GM23338 (cell line): ENCODE measurements around the gene RRP1. TPM values are rescaled to one million over a fixed set of nuclear protein-coding genes. Genes with fewer than 3 reads are reported as not detected.

Experiments used
- ATAC-seq: fragments of 200-7000 bp; cut with Tn5 transposase; 3 replicates; pipeline ENCODE4 v1.9.1; 2020
- DNase-seq: peaks from one replicate; pipeline ENCODE4 v3.0.0-alpha.2; 2015; ENCODE audit warnings: low spot score
- H2AFZ ChIP-seq: fragments of 200-600 bp; sonication (generic); 2 replicates; pipeline ENCODE4 v1.8.0; 2016; ENCODE audit warnings: antibody characterized with exemption, mild to moderate bottlenecking, moderate library complexity
- H3F3A ChIP-seq: fragments of 200-600 bp; sonication (generic); replicated peaks from 2 replicates; pipeline ENCODE4 v1.8.0; 2017; ENCODE audit warnings: antibody characterized with exemption, mixed run types, low read depth
- H3K27ac ChIP-seq: fragments of 200-600 bp; sonication (generic); 2 replicates; pipeline ENCODE4 v1.6.1; 2016; ENCODE audit warnings: low read depth
- H3K27me3 ChIP-seq: fragments of 200-600 bp; sonication (generic); 2 replicates; pipeline ENCODE4 v1.8.0; 2016; ENCODE audit warnings: mild to moderate bottlenecking, mixed run types, moderate library complexity; ENCODE audit not compliant: insufficient read depth
- H3K36me3 ChIP-seq: fragments of 200-600 bp; sonication (generic); 2 replicates; pipeline ENCODE4 v1.8.0; 2016; ENCODE audit warnings: mild to moderate bottlenecking; ENCODE audit not compliant: insufficient read depth
- H3K4me1 ChIP-seq: fragments of 200-600 bp; sonication (generic); 2 replicates; pipeline ENCODE4 v1.8.0; 2016; ENCODE audit warnings: mild to moderate bottlenecking, moderate library complexity; ENCODE audit not compliant: insufficient read depth
- H3K4me2 ChIP-seq: fragments of 200-600 bp; sonication (generic); 2 replicates; pipeline ENCODE4 v1.7.1; 2017; ENCODE audit warnings: mixed run types
- H3K4me3 ChIP-seq: fragments of 200-600 bp; sonication (generic); 2 replicates; pipeline ENCODE4 v1.6.1; 2016; ENCODE audit warnings: mixed run types
- H3K79me2 ChIP-seq: fragments of 200-600 bp; sonication (generic); replicated peaks from 2 replicates; pipeline ENCODE4 v1.8.0; 2017; ENCODE audit warnings: mild to moderate bottlenecking; ENCODE audit not compliant: insufficient read depth
- H3K9me2 ChIP-seq: fragments of 200-600 bp; sonication (generic); 2 replicates; pipeline ENCODE4 v1.8.0; 2017; ENCODE audit not compliant: insufficient read depth
- H4K20me1 ChIP-seq: fragments of 200-600 bp; sonication (generic); replicated peaks from 2 replicates; pipeline ENCODE4 v1.8.0; 2017; ENCODE audit warnings: mild to moderate bottlenecking; ENCODE audit not compliant: insufficient read depth
- H3K27ac Mint-ChIP-seq: 2 replicates; pipeline ENCODE4 v1.8.0; 2020; ENCODE audit warnings: inconsistent platforms, mild to moderate bottlenecking, moderate library complexity, mixed read lengths
- H3K27me3 Mint-ChIP-seq: 3 replicates; pipeline ENCODE4 v1.8.0; 2022; ENCODE audit warnings: low read depth, mild to moderate bottlenecking, moderate library complexity, mixed read lengths, inconsistent platforms; ENCODE audit not compliant: insufficient read depth, poor library complexity
- H3K36me3 Mint-ChIP-seq: 3 replicates; pipeline ENCODE4 v1.8.0; 2021; ENCODE audit warnings: low read depth, mild to moderate bottlenecking, inconsistent platforms, moderate library complexity, mixed read lengths
- H3K4me1 Mint-ChIP-seq: 3 replicates; pipeline ENCODE4 v1.8.0; 2020; ENCODE audit warnings: mild to moderate bottlenecking, inconsistent platforms, mixed read lengths
- H3K4me3 Mint-ChIP-seq: 3 replicates; pipeline ENCODE4 v1.8.0; 2021; ENCODE audit warnings: moderate library complexity, mild to moderate bottlenecking, inconsistent platforms, mixed read lengths
- H3K9me3 Mint-ChIP-seq: 3 replicates; pipeline ENCODE4 v1.8.0; 2020; ENCODE audit warnings: moderate library complexity, mild to moderate bottlenecking, inconsistent platforms, mixed read lengths
- CREB1 ChIP-seq: fragments of 250-450 bp; sonication (Bioruptor Pico); IDR thresholded peaks from 2 replicates; pipeline ENCODE4 v1.5.0; 2020; ENCODE audit warnings: low read depth, mild to moderate bottlenecking, moderate library complexity
- CTCF ChIP-seq, 2 experiments: fragments of 200-600 bp in 1 of 2; sonication (generic) in 1 of 2; conservative IDR thresholded peaks; 2 replicates each; pipeline versions ENCODE4 v1.5.1 to v1.6.1; 2016 to 2017; ENCODE audit warnings: antibody characterized with exemption in 2 of 2, low read depth in 2 of 2, mild to moderate bottlenecking in 2 of 2, moderate library complexity in 1 of 2
- EZH2 ChIP-seq: fragments of 200-600 bp; sonication (generic); IDR thresholded peaks from one replicate; pipeline ENCODE4 v1.8.0; 2017; ENCODE audit warnings: antibody characterized with exemption, mild to moderate bottlenecking, low read depth; ENCODE audit not compliant: unreplicated experiment
- EZH2phosphoT487 ChIP-seq: fragments of 200-600 bp; sonication (generic); IDR thresholded peaks from one replicate; pipeline ENCODE4 v1.8.1; 2018; ENCODE audit warnings: antibody characterized with exemption; ENCODE audit not compliant: unreplicated experiment
- JUNB ChIP-seq: IDR thresholded peaks from one replicate; pipeline ENCODE4 v1.6.1; 2016; ENCODE audit warnings: antibody characterized with exemption; ENCODE audit not compliant: unreplicated experiment
- NANOG ChIP-seq: IDR thresholded peaks from 2 replicates; pipeline ENCODE4 v1.6.1; 2016; ENCODE audit warnings: antibody characterized with exemption, borderline replicate concordance
- POLR2AphosphoS5 ChIP-seq: IDR thresholded peaks from 2 replicates; pipeline ENCODE4 v1.6.1; 2016; ENCODE audit warnings: antibody characterized with exemption, low read depth
- REST ChIP-seq: IDR thresholded peaks from one replicate; pipeline ENCODE4 v1.6.1; 2018; ENCODE audit warnings: antibody characterized with exemption; ENCODE audit not compliant: unreplicated experiment
- STAT1 ChIP-seq: IDR thresholded peaks from one replicate; pipeline ENCODE4 v1.6.1; 2016; ENCODE audit warnings: antibody characterized with exemption; ENCODE audit not compliant: unreplicated experiment
- ZNF114 ChIP-seq: fragments of 250-450 bp; sonication (Bioruptor Pico); IDR thresholded peaks from 2 replicates; pipeline ENCODE4 v1.5.0; 2020; ENCODE audit warnings: mild to moderate bottlenecking, moderate library complexity
- ZNF331 ChIP-seq: fragments of 250-450 bp; sonication (Bioruptor Pico); IDR thresholded peaks from 2 replicates; pipeline ENCODE4 v1.5.0; 2020; ENCODE audit warnings: low read depth, mild to moderate bottlenecking, moderate library complexity
- polyA plus RNA-seq: library from polyadenylated mRNA; unstranded; fragments of >200 nt; fragmentation: Nextera tagmentation; extraction: Ambion mirVana; gene quantifications from 2 replicates; pipeline ENCODE4 v1.2.1, GENCODE V29; 2016
- total RNA-seq: library from RNA; depleted of rRNA; stranded (reverse); fragments of >200 nt; shearing (Covaris generic); gene quantifications from 2 replicates; pipeline ENCODE4 v1.2.3, GENCODE V29; 2014
- TF ChIP-seq, protein P1 (sequence below): fragments of 250-450 bp; sonication (Bioruptor Pico); IDR thresholded peaks from 2 replicates; pipeline ENCODE4 v1.5.0; 2020; ENCODE audit warnings: mild to moderate bottlenecking, moderate library complexity
- TF ChIP-seq, protein P2 (sequence below): IDR thresholded peaks from 2 replicates; pipeline ENCODE4 v1.6.1; 2016; ENCODE audit warnings: antibody characterized with exemption

Gene RRP1
- total and polyA plus RNA-seq, 2 experiments from 2014 or later = 36.5 to 63.5 TPM

- no peak overlapping the region for H3K4me3 ChIP-seq
- 0 out of 2 replicates have a peak, but pooled peaks cover 3% of the 10 kb centered on the region for H3F3A ChIP-seq
- H3K4me3 Mint-ChIP-seq = no peak overlapping the region
- DNase-seq = no peak
- H3K27me3 Mint-ChIP-seq = peaks cover 14% of the 10 kb centered on the region
- TF ChIP-seq CTCF (conservative IDR thresholded peaks at IDR 0.05; ENCODE audit: low read depth in 2 of 2) = no peak
- TF ChIP-seq, protein P1, sequence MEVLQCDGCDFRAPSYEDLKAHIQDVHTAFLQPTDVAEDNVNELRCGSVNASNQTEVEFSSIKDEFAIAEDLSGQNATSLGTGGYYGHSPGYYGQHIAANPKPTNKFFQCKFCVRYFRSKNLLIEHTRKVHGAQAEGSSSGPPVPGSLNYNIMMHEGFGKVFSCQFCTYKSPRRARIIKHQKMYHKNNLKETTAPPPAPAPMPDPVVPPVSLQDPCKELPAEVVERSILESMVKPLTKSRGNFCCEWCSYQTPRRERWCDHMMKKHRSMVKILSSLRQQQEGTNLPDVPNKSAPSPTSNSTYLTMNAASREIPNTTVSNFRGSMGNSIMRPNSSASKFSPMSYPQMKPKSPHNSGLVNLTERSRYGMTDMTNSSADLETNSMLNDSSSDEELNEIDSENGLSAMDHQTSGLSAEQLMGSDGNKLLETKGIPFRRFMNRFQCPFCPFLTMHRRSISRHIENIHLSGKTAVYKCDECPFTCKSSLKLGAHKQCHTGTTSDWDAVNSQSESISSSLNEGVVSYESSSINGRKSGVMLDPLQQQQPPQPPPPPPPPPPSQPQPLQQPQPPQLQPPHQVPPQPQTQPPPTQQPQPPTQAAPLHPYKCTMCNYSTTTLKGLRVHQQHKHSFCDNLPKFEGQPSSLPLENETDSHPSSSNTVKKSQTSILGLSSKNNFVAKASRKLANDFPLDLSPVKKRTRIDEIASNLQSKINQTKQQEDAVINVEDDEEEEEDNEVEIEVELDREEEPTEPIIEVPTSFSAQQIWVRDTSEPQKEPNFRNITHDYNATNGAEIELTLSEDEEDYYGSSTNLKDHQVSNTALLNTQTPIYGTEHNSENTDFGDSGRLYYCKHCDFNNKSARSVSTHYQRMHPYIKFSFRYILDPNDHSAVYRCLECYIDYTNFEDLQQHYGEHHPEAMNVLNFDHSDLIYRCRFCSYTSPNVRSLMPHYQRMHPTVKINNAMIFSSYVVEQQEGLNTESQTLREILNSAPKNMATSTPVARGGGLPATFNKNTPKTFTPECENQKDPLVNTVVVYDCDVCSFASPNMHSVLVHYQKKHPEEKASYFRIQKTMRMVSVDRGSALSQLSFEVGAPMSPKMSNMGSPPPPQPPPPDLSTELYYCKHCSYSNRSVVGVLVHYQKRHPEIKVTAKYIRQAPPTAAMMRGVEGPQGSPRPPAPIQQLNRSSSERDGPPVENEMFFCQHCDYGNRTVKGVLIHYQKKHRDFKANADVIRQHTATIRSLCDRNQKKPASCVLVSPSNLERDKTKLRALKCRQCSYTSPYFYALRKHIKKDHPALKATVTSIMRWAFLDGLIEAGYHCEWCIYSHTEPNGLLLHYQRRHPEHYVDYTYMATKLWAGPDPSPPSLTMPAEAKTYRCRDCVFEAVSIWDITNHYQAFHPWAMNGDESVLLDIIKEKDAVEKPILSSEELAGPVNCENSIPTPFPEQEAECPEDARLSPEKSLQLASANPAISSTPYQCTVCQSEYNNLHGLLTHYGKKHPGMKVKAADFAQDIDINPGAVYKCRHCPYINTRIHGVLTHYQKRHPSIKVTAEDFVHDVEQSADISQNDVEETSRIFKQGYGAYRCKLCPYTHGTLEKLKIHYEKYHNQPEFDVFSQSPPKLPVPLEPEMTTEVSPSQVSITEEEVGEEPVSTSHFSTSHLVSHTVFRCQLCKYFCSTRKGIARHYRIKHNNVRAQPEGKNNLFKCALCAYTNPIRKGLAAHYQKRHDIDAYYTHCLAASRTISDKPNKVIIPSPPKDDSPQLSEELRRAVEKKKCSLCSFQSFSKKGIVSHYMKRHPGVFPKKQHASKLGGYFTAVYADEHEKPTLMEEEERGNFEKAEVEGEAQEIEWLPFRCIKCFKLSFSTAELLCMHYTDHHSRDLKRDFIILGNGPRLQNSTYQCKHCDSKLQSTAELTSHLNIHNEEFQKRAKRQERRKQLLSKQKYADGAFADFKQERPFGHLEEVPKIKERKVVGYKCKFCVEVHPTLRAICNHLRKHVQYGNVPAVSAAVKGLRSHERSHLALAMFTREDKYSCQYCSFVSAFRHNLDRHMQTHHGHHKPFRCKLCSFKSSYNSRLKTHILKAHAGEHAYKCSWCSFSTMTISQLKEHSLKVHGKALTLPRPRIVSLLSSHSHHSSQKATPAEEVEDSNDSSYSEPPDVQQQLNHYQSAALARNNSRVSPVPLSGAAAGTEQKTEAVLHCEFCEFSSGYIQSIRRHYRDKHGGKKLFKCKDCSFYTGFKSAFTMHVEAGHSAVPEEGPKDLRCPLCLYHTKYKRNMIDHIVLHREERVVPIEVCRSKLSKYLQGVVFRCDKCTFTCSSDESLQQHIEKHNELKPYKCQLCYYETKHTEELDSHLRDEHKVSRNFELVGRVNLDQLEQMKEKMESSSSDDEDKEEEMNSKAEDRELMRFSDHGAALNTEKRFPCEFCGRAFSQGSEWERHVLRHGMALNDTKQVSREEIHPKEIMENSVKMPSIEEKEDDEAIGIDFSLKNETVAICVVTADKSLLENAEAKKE (CRISPR knock-in tag) = no peak
- TF ChIP-seq STAT1 = no peak
- TF ChIP-seq ZNF331 = no peak
- no peak for TF ChIP-seq EZH2phosphoT487
- TF ChIP-seq REST = no peak
- TF ChIP-seq JUNB = no peak
- TF ChIP-seq, protein P2, sequence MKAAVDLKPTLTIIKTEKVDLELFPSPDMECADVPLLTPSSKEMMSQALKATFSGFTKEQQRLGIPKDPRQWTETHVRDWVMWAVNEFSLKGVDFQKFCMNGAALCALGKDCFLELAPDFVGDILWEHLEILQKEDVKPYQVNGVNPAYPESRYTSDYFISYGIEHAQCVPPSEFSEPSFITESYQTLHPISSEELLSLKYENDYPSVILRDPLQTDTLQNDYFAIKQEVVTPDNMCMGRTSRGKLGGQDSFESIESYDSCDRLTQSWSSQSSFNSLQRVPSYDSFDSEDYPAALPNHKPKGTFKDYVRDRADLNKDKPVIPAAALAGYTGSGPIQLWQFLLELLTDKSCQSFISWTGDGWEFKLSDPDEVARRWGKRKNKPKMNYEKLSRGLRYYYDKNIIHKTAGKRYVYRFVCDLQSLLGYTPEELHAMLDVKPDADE = no peak
- no peak for TF ChIP-seq CREB1
- no peak for TF ChIP-seq POLR2AphosphoS5
- no peak for TF ChIP-seq EZH2
- TF ChIP-seq ZNF114 (CRISPR knock-in tag) = no peak
- TF ChIP-seq NANOG = no peak
- no peaks in the 10 kb centered on the region for H3K27me3 ChIP-seq
- H3K9me3 Mint-ChIP-seq = no peaks in the 10 kb centered on the region
- no peaks in the 10 kb centered on the region for H3K4me1 Mint-ChIP-seq
- no peaks in the 10 kb centered on the region; the same call in 1 of the 2 replicates for H4K20me1 ChIP-seq
- no peaks in the 10 kb centered on the region for H3K4me1 ChIP-seq
- peaks cover 86% of the 10 kb centered on the region for H3K36me3 Mint-ChIP-seq
- no peaks in the 10 kb centered on the region for H3K9me2 ChIP-seq
- no peak overlapping the region for H3K4me2 ChIP-seq
- H3K27ac ChIP-seq = no peak overlapping the region
- ATAC-seq = no peak
- H3K36me3 ChIP-seq = peaks cover 26% of the 10 kb centered on the region
- peaks cover 4% of the 10 kb centered on the region for H3K79me2 ChIP-seq
- H2AFZ ChIP-seq = no peak overlapping the region
- no peak overlapping the region for H3K27ac Mint-ChIP-seq
These were observed 10.7 kb downstream of the RRP1 start for GRCh38 chr21:43800124-43800523.
